ENCODE results near the gene INS. TPM values are rescaled to one million over a fixed set of nuclear protein-coding genes. Genes with fewer than 3 reads are reported as not detected.
A peak's percentile ranks its signal among the peaks of the same experiment; 100 is the strongest.

Gene INS
- total and polyA plus RNA-seq, 2 of the 13 experiments (the other 11 are each of a cell fraction or from before 2014, with no cell fraction given) = not detected

DNA sequence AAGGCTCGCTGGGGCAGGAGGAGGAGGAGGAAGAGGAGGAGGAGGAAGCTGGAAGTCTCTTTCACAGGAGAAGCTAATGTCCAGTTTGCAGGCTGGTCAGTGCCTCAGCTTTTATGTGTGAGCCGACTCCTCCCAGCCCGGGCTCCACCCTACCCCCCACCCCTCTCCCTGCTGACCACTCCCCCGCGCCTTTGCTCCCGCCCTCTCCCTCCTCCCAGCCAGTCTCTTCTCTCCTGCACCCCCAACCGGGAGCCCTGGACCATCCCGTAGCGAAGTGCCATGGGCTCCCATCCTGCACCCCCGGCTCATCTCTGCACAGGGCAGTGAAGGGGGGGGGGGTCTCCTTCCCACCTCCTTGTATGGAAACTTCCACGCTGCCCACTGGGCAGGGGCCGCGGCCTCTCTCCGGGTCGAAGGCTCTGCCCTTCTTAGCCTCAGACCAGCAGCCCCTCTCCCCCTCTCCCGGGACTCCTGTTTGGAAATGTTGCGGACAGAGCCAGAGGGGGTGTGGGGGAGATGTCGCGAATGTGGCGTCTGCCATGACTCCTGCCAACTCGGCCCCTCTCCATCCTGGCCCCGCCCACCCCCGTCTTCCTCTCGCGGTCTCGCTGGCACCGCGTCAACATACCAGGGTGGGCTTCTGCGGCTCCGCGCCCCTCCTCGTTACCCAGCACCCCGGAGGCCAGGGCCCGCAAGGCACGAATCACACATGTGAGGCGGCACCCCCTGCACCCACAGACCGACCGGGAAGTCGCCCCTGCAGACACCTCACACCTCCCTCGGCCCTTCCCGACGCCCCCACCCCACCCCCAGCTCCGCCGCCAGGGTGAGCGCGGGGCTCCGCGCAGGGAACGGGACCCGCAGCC is 23.6 kb downstream of the INS start:
- Histone ChIP-seq H3K4me1 (ENCODE audit: insufficient read depth, low read length) (peaks cover 46% of the 10 kb centered on the region), H3K27ac (ENCODE audit: extremely low read length, insufficient read depth, low read length) (peak overlapping the region; percentile 80), H3K27me3 (ENCODE audit: control insufficient read depth in 1 of 2, insufficient read depth in 2 of 2, low read length in 2 of 2) (peaks cover 0 to 26% of the 10 kb centered on the region in 2 experiments; a peak in 3 of 5 replicates), H3K4me2 (ENCODE audit: low read depth, low read length) (peak overlapping the region; percentile 75), H4K20me1 (ENCODE audit: insufficient read depth, low read length) (peaks cover 56% of the 10 kb centered on the region), H2AFZ (ENCODE audit: low read length) (no peak overlapping the region), H3K9me3 (ENCODE audit: low read length) (no peaks in the 10 kb centered on the region), H3K36me3 (replicated peaks in 1 of 2; ENCODE audit: control insufficient read depth in 1 of 2, insufficient read depth in 2 of 2, low read length in 2 of 2) (peaks cover 15 to 31% of the 10 kb centered on the region in 2 experiments; a peak in 4 of 5 replicates), H3K79me2 (ENCODE audit: insufficient read depth, low read length) (peaks cover 17% of the 10 kb centered on the region), H3K4me3 (replicated peaks in 1 of 3; ENCODE audit: insufficient read depth in 1 of 3, low read depth in 2 of 3, low read length in 3 of 3) (peak overlapping the region; percentile 72 to 84 (median 80)), H3K9ac (ENCODE audit: insufficient read depth, low read depth, low read length) (peak overlapping the region; percentile 72)
- ATAC-seq = peak; percentile 54
- POLR2A ChIA-PET = interaction anchor here (0.6 to 6.5 kb wide), 24 partner anchors 8 to 446 kb away, joined by 3 to 108 read pairs (median 4); no protein-coding TSS in a partner anchor
- intact Hi-C loops (cut with micrococcal nuclease; ENCODE audit: unreplicated experiment) = no loop called here
- peak; percentile 80 for DNase-seq (ENCODE audit: low spot score)
- in situ Hi-C loops (cut with HindIII; ENCODE audit: extremely low pct_ligation_motif_present, low pct_unique_long_range_greater_than_20kb) = no loop called here
- 3% methylated on average over 20 of the region's 50 CpGs for WGBS (ENCODE audit: low lambda C conversion rate)
- CTCF ChIA-PET (ENCODE audit: low intra/inter-chr PET ratio, low total read pairs) = interaction anchor here (1.4 kb wide), 1 partner anchor 15 kb away, joined by 3 read pairs; no protein-coding TSS in a partner anchor
- peak; percentile 72 for FAIRE-seq
- no TSS peak for BruUV-seq (replicated peaks)
- no peak for TF ChIP-seq FOXK1 (CRISPR knock-in tag; IDR thresholded peaks at IDR 0.05; ENCODE audit: borderline replicate concordance, low read depth)
- no peak for TF ChIP-seq FOXA1 (IDR thresholded peaks at IDR 0.05)
- no peak for TF ChIP-seq FOXA1 (CRISPR knock-in tag; IDR thresholded peaks at IDR 0.05)
- TF ChIP-seq ZFP62 (CRISPR knock-in tag; IDR thresholded peaks at IDR 0.05) = no peak
- TF ChIP-seq NCOA2 (CRISPR knock-in tag; IDR thresholded peaks at IDR 0.05) = 0 out of 2 replicates have a peak, but pooled peaks have one; percentile 10
- no peak; the same call in 1 of the 2 replicates for TF ChIP-seq FIP1L1 (IDR thresholded peaks at IDR 0.05; ENCODE audit: borderline replicate concordance, insufficient read depth, low read depth, low read length)
- TF ChIP-seq, protein P1, sequence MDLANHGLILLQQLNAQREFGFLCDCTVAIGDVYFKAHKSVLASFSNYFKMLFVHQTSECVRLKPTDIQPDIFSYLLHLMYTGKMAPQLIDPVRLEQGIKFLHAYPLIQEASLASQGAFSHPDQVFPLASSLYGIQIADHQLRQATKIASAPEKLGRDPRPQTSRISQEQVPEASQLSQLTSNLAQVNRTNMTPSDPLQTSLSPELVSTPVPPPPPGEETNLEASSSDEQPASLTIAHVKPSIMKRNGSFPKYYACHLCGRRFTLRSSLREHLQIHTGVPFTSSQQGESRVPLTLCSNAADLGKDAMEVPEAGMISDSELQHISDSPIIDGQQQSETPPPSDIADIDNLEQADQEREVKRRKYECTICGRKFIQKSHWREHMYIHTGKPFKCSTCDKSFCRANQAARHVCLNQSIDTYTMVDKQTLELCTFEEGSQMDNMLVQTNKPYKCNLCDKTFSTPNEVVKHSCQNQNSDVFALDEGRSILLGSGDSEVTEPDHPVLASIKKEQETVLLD (CRISPR knock-in tag; IDR thresholded peaks at IDR 0.05; ENCODE audit: low read depth) = 0 out of 2 replicates have a peak, but pooled peaks have one; percentile 46
- TF ChIP-seq HNRNPL (IDR thresholded peaks at IDR 0.05; ENCODE audit: low read depth, low read length) = peak; percentile 84; the same call in 1 of the 2 replicates
- TF ChIP-seq ZFX (CRISPR knock-in tag; IDR thresholded peaks at IDR 0.05; ENCODE audit: low read depth) = peak; percentile 12; the same call in 1 of the 2 replicates
- TF ChIP-seq TFAP4 (IDR thresholded peaks at IDR 0.05; ENCODE audit: borderline replicate concordance, low read depth) = no peak
- TF ChIP-seq UBTF (CRISPR knock-in tag; IDR thresholded peaks at IDR 0.05) = peak; percentile 59
- TF ChIP-seq ZNF205 (CRISPR knock-in tag; IDR thresholded peaks at IDR 0.05) = no peak
- no peak for TF ChIP-seq ZSCAN9 (CRISPR knock-in tag; IDR thresholded peaks at IDR 0.05; ENCODE audit: borderline replicate concordance)
- TF ChIP-seq ZBTB37 (CRISPR knock-in tag; IDR thresholded peaks at IDR 0.05) = 0 out of 2 replicates have a peak, but pooled peaks have one; percentile 2
- peak; percentile 16; the same call in 1 of the 2 replicates for TF ChIP-seq HOXA3 (CRISPR knock-in tag; IDR thresholded peaks at IDR 0.05)
- TF ChIP-seq ZNF790 (CRISPR knock-in tag; IDR thresholded peaks at IDR 0.05; ENCODE audit: borderline replicate concordance) = peak; percentile 78; the same call in 1 of the 2 replicates

Data from HepG2 (cell line).